Tongue (tissue), 2 donors: Measurements from ENCODE around the gene ZNF536. TPM values are rescaled to one million over a fixed set of nuclear protein-coding genes. Genes with fewer than 3 reads are reported as not detected.

Source experiments
- DNase-seq: peaks from one replicate; pipeline ENCODE4 v3.0.0-alpha.2; 2015
- total RNA-seq: library from RNA; depleted of rRNA; stranded (reverse); fragments of >200 nt; gene quantifications from one replicate; pipeline ENCODE4 v1.2.3, GENCODE V29; 2014

The ZNF536 gene
- total RNA-seq, 1 donor from 2014 or later: 8.3 TPM

DNA sequence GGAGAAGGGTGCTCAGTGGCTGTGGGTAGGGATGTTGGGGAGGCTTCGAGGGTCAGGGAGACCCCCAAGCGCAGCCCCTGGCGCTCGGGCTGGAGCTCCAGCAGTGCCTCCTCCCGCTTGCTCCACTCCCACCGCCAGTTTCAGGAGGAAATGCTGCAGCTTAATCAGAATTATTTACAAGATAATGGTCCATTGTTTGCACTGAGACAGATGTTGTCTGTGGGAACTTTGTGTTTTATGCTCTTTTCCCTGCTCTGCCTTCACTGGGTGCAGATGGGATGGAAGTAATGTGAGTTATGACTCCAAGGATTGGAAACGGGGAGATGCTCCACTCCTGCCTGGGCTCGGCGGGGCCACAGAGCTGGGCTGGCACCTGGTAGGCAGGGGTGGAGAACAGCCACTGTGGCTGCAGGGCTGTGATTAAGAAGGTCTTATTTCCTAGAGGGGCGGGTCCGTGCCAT, 192.4 kb downstream of the ZNF536 start:
- no peak for DNase-seq

DNA sequence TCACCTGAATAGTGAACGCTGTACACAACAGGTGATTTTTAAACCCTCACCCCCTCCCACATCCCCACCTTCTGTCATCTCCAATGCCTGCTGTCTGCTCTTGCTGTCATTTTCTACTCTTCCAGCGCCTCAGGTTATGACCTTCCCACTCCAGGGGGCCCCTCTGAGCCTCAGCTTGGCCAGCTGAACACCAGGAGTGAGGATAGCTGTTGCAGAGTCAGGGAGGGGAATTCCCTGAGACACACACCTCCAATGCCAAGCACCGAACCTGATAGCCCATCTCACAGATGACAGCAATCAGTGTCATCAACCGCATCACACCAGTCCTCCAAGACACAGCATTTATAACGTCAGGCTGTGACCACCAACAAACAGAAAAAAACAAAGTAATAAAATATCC, 193.5 kb downstream of the ZNF536 start:
- DNase-seq: no peak

DNA sequence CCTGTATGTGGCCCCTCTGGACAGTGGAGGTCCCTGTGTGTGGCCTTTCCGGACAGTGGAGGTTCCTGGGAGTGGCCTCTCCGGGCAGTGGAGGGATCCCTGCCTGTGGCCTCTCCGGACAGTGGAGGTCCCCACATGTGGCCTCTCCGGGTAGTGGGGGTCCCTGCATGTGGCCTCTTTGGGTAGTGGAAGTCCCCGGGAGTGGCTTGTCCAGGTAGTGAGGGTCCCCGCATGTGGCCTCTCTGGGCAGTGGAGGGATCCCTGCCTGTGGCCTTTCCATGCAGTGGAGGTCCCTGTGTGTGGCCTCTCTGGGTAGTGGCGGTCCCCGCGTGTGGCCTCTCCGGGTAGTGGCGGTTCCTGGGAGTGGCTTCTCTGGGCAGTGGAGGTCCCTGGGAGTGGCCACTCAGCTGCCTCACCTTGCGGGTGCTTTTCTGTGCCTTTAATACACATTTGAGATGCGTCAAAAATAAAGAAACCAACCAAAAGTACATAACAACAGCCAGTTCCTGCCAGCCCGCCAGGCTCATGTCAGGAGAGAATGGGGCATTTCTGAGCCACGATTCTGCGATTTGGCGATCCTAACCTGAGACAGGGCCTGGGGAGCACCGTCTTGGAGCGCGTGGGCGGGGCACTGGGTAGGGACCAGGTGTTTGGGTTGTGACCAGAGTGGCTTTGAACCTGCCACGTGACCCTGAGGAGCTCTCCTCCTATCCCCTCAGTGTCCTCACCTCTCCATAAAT, 194.7 kb downstream of the ZNF536 start:
- no peak for DNase-seq

DNA sequence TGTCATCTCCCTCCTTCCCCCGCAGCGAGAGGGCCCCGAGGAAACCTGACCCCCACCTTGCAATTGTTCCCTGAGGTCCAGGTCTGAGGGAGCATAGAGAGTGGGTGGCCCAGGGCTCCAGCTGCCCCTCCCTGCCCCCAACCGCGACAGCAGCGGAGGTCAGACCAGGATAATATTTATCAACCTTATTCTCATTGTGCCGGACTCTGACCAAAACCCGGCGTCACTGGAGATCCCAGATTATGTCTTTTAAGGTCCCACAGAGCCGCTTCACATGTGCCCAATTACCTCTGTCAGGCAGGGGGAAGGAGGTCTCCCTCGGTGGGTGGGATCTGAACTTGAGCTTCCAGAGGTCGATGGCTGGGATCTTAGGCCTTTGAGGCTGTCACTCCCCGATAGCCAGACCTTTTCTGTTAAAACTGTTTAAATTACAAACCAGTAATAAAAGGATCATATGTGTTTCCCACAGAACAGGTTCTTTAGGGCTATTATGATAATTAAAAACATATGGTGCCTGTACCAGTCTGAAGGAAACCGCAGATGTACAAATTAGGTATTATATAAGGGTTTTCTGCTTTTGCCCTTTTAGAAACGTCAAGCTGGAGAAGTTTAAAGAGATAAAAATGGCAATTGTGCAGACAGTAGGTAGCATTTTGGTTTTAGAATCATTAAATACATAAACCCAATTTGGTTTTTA, 195.5 kb downstream of the ZNF536 start:
- no peak for DNase-seq

DNA sequence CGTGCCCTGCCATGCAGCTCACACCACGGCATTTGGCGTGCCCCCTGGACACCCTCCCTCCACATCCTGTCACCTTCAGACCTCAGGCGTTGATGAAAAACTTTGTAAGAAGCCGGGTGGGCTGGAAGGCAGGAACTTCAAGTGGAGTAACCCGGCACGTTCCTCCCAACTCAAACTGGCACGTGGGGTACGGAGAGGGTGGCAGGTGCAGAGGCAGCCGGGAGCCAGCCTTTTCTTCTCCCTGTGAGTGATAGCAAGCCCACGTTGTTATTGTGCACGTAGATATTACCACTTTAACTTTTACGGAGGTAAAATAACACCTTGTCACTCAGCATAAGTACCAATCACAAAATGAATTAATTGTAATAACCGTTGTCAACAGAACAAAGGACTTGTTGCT, 198.0 kb downstream of the ZNF536 start:
- DNase-seq: no peak

DNA sequence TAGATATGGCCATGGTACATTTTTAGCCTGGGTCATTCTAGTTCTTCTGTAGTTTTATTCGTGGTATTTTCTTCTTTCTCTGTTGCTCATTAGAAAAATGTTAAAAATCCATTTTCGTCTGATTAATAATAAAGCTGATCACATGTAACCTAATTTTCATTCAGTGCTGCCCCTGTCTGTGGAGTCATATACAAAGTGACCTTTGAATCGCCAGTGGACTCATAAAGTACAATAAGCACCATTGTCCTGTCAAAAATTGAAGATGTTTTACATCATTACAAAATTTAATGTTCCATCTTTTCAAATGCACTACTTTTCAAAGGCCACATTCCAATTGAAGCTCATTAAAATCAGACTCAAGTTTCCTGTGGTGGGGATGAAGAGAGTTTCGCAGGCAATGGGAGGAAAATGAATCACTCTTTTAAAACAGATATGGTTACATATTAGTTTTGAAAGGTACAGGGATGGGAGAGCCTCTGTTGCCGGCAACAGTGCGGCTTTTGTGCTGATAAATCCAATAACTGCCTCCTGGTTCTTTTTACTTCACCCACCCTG, 205.4 kb downstream of the ZNF536 start:
- no peak for DNase-seq

DNA sequence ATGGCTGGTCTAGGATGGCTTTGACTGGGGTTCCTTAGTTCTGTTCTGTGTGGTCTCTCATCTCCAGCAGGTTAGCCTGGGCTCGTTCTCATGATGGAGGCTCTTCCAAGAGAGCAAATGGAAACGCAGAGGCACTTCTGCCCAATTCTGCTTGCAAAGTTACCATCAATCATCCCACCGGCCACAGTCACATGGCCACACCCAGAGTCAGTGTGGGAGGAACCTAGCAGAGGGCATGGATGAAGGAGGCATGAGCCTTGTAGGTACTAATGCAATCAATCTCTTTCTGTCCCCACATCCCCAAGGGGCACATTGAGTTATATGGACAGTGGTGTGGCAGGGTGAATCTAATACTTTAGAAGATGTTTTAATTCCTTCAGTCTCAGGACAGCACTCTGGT, 207.2 kb downstream of the ZNF536 start:
- DNase-seq: no peak

DNA sequence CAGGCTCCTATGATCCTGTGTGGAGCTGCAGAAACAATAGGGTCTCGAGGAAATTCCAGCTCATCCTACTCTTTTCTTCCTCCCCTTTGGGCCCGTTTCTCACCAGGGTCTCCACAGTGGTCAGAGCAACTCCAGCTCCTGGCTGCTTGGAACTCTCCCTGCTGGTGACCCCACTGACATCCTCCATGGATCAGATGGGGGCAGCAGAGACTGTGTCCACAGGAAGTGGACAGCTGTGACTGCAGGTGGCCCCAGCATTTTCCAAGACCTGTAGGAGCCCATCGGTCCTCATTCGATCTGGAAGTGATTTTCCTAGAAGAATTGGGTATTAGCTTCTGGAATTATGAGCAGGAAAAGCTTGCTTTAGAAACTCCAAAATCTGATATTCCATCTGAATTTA, 208.5 kb downstream of the ZNF536 start:
- no peak for DNase-seq

DNA sequence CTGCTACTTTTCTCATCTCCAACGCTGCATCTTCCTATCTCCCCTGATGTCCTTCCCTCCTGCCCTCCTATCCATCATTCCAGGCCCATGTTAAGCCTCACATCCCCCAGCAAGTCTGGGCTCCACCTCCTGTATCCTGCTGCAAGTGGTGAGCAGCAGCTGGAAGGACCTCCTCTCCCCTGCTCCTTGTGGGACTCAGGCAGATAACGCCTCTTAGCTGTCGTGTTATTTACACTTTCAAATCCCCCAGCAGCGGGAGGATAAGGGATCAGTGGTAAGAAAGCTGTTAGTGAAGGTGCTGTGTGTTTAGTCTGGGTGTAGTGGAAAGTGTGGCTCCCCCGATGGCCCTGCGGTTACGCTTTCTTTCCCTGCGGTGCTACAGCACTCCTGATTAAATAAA, 211.9 kb downstream of the ZNF536 start:
- no peak for DNase-seq

DNA sequence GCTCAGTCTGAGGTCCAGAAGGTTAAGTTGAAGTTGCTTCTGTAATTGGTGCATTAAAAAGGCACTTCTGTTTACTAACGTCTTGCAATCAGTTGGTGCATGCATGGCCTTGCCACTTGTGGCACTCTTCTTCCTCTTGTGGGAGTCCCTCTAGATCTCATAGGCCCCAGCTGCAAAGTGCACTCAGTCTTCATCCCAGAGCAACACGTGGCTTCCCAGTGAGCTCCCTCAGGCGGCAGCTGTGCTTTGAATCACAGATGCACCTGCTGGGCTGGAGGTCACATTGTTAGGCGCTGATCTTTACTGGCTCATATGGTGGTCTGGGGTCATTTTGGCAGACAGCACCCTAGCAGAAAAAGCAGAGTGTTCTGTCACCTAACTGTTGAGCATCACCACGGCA, 215.7 kb downstream of the ZNF536 start:
- peak; percentile 36 for DNase-seq

DNA sequence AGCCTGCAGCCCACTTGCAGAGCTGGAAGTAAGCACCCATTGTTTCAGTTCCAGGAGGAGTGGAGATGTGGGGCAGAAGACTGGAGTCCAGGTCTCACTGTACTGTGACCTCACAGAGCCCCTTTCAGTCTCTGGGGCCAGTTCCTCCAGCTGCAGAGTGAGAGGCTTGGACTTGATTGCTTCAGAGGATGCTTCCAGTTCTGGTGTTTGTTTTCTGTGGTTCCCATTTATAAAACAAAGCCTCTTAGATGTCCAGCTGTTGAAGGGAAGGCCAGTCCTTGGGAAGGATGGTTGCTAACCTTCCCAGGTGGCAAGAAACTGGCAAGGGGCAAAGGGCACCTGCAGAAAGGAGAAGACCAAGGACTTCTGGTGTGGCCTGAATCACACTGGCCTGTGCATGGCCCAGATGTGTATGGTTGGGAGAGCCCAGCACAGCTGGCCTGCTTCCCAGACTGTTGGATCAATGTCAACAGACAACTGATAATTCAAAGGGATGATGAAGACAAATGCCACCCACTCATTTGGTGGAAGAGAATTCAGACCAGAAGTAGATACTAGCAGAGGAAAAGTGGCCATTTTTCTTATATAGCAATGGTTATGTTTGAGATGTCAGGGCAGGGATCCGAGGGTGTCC, 218.5 kb downstream of the ZNF536 start:
- DNase-seq: peak; percentile 55

DNA sequence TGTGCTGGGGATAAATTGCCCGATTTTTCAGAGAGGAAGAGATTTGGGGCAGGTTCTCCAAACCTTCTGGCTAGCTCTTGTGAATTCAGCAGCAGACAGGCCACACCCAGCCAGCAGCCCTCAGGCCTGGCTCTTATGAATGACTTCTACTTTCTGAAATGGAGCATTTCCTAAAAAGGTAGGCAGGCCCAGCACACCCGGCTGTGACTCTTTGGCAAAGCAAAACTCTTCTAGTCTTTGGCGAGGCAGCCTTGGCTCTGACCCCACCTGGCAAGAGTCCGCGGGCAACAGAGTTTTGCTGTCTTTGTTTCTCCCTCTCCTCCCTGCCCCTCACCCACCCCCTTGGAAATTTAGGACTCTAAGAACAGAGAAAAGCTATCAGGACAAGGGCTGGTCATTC, 221.2 kb downstream of the ZNF536 start:
- peak; percentile 44 for DNase-seq

DNA sequence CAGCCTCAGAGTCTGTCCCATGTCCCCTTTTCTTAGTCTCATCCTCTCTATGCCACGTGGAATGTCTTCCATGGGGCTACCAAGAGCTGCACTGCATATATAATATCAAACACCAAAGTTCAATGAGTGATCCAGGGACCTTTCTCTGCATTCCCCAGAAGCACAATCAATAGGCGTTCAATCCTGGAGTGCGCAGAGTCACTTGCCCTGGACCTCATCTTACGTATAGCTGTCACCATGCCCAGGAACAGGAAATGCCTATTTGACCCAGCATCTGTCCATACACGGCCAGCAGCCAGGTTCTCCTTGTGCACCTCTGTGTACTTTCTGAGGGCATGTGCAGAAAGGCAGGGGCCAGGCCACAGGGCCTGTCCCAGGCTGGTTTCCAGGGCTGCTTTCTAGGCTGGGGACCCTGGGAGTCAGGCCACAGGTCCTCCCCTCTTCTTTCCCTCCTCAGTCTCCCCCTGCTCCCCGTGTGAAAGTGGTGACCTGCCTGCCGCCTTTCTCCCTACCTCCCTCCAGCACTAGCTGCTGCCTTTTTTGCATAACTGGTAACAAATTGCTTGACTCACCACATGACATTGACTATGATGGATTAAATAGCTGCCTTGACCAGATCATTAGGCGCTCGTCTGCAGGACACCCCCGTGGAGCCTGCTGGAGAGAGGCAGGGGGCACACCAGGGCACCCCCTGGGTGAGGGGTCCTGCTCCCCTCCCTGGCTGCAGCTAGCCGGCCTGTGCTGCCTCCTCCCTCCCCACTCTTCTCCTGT, 222.0 kb downstream of the ZNF536 start:
- no peak for DNase-seq

DNA sequence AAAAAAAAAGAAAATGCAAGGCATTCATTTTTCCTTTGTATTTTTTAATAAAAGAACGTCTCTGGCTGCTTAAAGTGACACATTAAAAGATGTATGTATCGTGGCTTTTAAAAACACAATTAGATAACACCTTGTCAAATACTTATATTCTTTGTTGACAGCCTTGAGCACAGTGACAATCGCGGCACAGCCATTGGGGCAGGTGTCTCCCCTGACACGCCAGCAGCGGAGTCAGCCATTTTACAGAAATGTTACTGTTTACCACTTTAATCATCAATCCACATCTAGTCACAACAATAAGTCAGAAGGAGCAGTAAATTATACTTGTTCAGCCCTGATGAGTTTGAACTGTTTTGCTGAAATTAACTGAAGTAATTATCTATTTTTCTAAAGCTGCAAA, 224.1 kb downstream of the ZNF536 start:
- DNase-seq: no peak

DNA sequence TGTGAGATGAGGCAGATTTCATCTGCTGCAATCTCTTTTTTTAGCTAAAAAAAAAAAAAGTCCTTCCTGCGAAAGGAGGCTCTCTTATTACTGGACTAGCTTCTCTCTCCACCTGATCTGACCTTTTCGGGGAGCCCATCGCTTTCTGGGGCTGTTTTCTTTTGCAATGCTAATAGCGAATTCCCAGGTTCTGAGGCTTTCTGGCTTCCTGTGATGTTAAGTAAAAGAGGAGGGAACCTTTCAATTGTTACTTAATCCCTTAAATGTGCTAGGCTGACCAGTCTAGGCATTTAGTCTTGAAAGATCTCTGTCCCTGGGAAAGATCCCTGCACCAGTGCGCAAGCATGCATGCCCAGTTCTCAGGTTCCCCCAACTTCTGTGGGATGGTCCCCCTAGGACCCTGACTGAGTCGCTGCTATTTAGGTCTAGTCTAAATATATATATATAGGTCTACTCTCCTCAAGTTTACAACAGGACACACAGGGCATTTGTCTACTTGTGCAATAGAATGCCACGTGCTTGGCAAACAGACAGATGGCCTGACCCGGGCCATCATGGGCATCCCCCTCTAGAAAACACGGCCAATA, 224.7 kb downstream of the ZNF536 start:
- no peak for DNase-seq

DNA sequence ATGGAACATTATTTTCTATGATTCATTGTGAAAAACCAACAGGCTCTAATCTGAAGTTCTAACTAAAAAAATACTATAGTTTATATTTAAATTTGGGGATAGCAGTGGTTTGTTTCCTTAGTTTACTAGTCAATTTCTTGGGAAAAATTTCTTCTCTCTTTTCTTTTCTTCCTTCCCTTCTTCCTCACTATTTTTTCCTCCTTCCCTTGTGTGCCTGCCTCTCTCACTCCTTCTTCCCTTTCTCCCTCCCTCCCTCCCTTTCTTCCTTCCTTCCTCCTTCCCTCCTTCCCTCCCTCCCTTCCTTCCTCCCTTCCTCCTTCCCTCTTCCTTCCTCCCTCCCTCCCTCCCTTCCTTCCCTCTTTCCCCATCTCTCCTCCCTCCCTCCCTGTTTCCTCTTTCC, 226.5 kb downstream of the ZNF536 start:
- no peak for DNase-seq

DNA sequence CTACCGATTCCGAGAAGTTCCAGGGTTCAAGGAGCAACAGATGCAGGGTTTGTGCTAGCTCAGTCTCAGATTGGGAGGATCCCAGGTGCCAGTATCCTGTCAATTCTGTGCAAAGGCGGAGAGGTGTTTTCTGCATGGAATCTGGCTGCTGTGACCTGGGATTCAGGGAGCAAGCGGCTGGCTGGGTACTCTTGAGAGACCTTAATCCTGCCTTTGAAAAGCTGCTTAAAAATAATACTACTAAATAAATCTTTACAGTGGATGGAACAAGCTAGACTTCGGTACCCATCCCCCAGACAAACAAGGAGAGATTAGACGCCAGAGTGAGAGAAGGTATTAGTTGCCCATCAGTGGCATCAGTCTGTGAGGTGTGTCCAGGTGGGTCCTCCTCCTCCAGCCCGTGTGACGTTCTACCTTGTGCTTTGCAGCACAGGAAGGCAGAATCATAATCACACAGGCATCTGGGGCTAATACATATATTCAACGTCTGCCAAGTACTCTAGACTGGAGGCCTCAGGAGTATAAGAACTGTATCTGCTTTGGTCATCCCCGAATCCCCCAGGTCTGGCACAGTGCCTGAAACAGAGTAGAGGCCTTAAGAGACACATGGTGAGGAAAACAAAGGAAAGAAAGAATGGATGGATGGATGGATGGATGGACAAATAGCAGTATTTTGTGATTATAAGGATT, 230.6 kb downstream of the ZNF536 start:
- peak; percentile 22 for DNase-seq

DNA sequence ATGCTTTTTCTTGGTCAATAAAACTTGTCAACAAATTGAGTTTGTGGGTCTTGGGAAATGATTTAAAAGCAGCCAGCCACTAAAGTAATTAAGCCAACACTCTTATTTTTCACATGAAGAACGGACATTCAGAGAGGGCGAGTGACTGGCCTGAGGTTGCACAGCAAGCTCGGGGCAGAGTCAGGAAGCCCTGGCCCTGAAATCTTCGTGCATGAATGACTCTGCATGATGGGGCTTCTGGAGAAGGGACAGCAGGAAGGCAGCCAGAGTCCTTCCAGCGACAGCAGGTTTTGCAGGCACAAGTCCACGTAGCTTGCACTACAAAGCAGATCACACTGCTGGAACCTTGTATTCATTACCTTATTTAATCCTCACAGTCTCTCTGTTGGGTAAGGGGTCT, 232.5 kb downstream of the ZNF536 start:
- no peak for DNase-seq

DNA sequence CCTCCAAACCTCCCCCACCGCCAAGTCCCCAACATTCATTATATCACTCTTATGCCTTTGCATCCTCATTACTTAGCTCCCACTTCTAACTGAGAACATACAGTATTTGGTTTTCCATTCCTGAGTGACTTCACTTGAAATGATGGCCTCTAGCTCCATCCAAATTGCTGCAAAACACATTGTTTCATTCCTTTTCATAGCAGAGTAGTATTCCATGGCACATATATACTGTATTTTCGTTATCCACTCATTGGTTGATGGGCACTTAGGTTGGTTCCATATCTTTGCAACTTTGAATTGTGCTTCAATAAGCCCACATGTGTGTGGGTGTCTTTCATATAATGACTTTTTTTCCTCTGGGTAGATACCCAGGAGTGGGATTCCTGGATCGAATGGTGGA, 233.1 kb downstream of the ZNF536 start:
- no peak for DNase-seq

DNA sequence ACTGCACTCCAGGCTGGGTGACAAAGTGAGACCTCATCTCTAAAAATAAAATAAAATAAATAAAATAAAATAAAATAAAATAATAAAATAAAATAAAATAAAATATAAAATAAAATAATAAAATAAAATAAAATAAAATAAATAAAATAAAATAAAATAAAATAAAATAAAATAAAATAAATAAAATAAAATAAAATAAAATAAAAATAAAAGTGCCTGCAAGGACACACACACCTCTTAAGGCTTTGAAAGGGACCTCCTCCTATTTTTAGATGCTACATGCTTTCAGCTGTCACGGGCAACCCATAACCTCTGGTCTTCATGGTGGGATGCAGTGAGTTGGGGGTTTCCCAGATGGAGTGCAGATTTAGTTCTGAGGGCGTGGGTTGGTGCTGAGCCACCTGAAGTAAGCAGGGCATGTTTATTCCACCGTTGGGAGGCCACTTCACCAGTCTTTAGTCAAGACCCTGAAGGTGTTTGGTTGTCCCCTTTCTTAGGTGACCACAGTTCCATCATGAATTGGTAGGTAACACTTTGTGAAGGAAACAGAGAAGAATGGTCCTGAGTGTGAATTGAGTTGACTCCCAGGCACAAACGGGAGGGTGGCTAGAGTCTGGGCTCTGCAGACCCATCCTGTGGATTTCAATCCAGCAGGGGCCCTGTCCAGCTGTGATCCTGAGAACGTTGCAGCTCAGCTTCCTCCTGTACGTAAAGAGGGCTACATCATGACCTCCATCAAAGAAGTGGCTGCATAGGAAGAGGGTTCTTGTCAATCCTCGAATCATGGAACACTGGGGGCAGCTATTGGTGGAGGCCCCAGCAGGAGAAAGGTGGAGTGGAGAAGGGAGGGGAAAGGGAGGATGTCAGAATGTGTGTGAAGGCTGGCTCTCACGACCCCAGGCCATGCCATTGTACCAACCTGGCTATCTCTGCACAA, 234.2 kb downstream of the ZNF536 start:
- no peak for DNase-seq
